ENCODE measurements around the gene RBMX.

RBMX gene

DNA sequence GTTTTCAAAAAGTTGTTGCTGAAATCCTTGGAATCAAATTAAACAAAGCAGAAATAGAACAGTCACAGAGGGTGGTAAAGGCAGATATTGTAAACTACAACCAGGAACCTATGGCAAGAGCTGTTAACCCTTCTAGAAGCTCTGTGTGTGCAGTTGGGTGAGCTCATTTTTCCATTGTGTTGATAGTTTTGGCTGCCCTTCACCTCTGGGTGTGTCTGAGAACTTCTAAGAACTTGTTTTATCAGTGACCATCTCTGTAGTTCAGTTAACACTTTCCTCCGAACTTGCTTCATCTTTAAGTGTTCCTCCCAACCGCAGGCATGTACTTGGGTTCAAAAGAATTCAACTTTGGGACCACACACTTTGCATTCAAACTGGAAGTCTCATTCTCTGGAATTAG, 32.7 kb downstream of the RBMX start:
- TF ChIP-seq CTCF (conservative IDR thresholded peaks at IDR 0.05; ENCODE audit: low read length) (no peak), EZH2phosphoT487 (IDR thresholded peaks at IDR 0.05; ENCODE audit: borderline replicate concordance) (no peak)
- Histone ChIP-seq H3K36me3 (ENCODE audit: insufficient read depth, low read length) (peaks cover 13% of the 10 kb centered on the region; the same call in 1 of the 2 replicates), H3K4me3 (ENCODE audit: low read length, poor library complexity, severe bottlenecking) (no peak overlapping the region), H3K9me3 (ENCODE audit: insufficient read depth, low read depth, low read length) (no peaks in the 10 kb centered on the region), H3K4me2 (ENCODE audit: low read depth, low read length, poor library complexity, severe bottlenecking) (no peak overlapping the region), H3K27me3 (ENCODE audit: insufficient read depth, low read length, poor library complexity, severe bottlenecking) (no peaks in the 10 kb centered on the region), H3K9ac (ENCODE audit: low read depth, low read length, poor library complexity, severe bottlenecking) (no peak overlapping the region), H4K20me1 (ENCODE audit: insufficient read depth, low read length, poor library complexity, severe bottlenecking) (no peaks in the 10 kb centered on the region), H3K4me1 (ENCODE audit: insufficient read depth, low read length, poor library complexity, severe bottlenecking) (no peaks in the 10 kb centered on the region), H3K9me2 (replicated peaks; ENCODE audit: low read depth, low read length) (no peaks in the 10 kb centered on the region), H3F3A (ENCODE audit: low read depth) (no peaks in the 10 kb centered on the region), H2AFZ (ENCODE audit: low read length) (no peak overlapping the region), H3K79me2 (ENCODE audit: insufficient read depth, low read length) (no peaks in the 10 kb centered on the region)

- Histone ChIP-seq H3K27me3 (ENCODE audit: insufficient read depth, low read length, poor library complexity, severe bottlenecking) (no peaks in the 10 kb centered on the region), H3K9ac (ENCODE audit: low read depth, low read length, poor library complexity, severe bottlenecking) (no peak overlapping the region), H3K4me2 (ENCODE audit: low read depth, low read length, poor library complexity, severe bottlenecking) (no peak overlapping the region), H3K36me3 (ENCODE audit: insufficient read depth, low read length) (no peaks in the 10 kb centered on the region), H3K9me3 (ENCODE audit: insufficient read depth, low read depth, low read length) (no peaks in the 10 kb centered on the region), H3K9me2 (replicated peaks; ENCODE audit: low read depth, low read length) (no peaks in the 10 kb centered on the region), H2AFZ (ENCODE audit: low read length) (no peak overlapping the region), H3K4me1 (ENCODE audit: insufficient read depth, low read length, poor library complexity, severe bottlenecking) (no peaks in the 10 kb centered on the region), H3F3A (ENCODE audit: low read depth) (no peaks in the 10 kb centered on the region), H3K79me2 (ENCODE audit: insufficient read depth, low read length) (no peaks in the 10 kb centered on the region), H3K4me3 (ENCODE audit: low read length, poor library complexity, severe bottlenecking) (no peak overlapping the region), H4K20me1 (ENCODE audit: insufficient read depth, low read length, poor library complexity, severe bottlenecking) (no peaks in the 10 kb centered on the region)
- TF ChIP-seq CTCF (conservative IDR thresholded peaks at IDR 0.05; ENCODE audit: low read length) (no peak), EZH2phosphoT487 (IDR thresholded peaks at IDR 0.05; ENCODE audit: borderline replicate concordance) (no peak)
These were observed 41.3 kb downstream of the RBMX start for GRCh38 chrX:136839196-136839595.

DNA sequence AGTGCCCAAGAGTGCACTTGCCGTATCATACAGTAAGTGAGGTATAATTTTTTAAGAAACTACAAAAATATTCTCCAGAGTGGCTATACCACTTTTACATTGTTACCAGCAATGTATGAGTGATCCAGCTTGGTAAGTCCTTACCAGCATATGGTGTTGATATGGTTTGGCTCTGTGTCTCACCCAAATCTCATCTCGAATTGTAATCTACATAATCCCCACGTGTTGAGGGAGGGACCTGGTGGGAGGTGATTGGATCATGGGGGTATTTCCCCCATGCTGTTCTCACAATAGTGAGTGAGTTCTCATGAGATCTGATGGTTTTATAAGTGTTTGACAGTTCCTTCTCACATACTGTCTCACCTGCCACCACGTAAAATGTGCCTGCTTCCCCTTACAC, 44.8 kb downstream of the RBMX start:
- Histone ChIP-seq H3K27me3 (ENCODE audit: insufficient read depth, low read length, poor library complexity, severe bottlenecking) (no peaks in the 10 kb centered on the region), H2AFZ (ENCODE audit: low read length) (no peak overlapping the region), H3K4me1 (ENCODE audit: insufficient read depth, low read length, poor library complexity, severe bottlenecking) (no peaks in the 10 kb centered on the region), H4K20me1 (ENCODE audit: insufficient read depth, low read length, poor library complexity, severe bottlenecking) (no peaks in the 10 kb centered on the region), H3K9ac (ENCODE audit: low read depth, low read length, poor library complexity, severe bottlenecking) (no peak overlapping the region), H3K4me3 (ENCODE audit: low read length, poor library complexity, severe bottlenecking) (no peak overlapping the region), H3K9me3 (ENCODE audit: insufficient read depth, low read depth, low read length) (no peaks in the 10 kb centered on the region), H3K4me2 (ENCODE audit: low read depth, low read length, poor library complexity, severe bottlenecking) (no peak overlapping the region), H3F3A (ENCODE audit: low read depth) (no peaks in the 10 kb centered on the region), H3K79me2 (ENCODE audit: insufficient read depth, low read length) (no peaks in the 10 kb centered on the region), H3K9me2 (replicated peaks; ENCODE audit: low read depth, low read length) (no peaks in the 10 kb centered on the region), H3K36me3 (ENCODE audit: insufficient read depth, low read length) (no peaks in the 10 kb centered on the region)
- TF ChIP-seq EZH2phosphoT487 (IDR thresholded peaks at IDR 0.05; ENCODE audit: borderline replicate concordance) (no peak), CTCF (conservative IDR thresholded peaks at IDR 0.05; ENCODE audit: low read length) (no peak)

Measured in Loucy (cell line).